NB4 (cell line): Measurements from ENCODE around the gene UNC119B.
A peak's percentile ranks its signal among the peaks of the same experiment; 100 is the strongest.

Experiments used
- DNase-seq: peaks from one replicate; pipeline ENCODE4 v3.0.0; 2010; ENCODE audit warnings: low read depth
- H3K4me3 ChIP-seq: one replicate; pipeline ENCODE4 v1.5.1; 2011; ENCODE audit warnings: mild to moderate bottlenecking, low read depth, low read length, moderate library complexity
- CTCF ChIP-seq: IDR thresholded peaks from one replicate; pipeline ENCODE4 v1.5.1; 2012; ENCODE audit warnings: low read depth, low read length
- MAX ChIP-seq: IDR thresholded peaks from 2 replicates; pipeline ENCODE4 v1.6.1; 2011; ENCODE audit warnings: low read depth, low read length
- MYC ChIP-seq: IDR thresholded peaks from 2 replicates; pipeline ENCODE4 v1.6.1; 2011; ENCODE audit warnings: low read depth, low read length
- POLR2A ChIP-seq: IDR thresholded peaks from 2 replicates; pipeline ENCODE4 v1.6.1; 2011; ENCODE audit warnings: mild to moderate bottlenecking; ENCODE audit not compliant: insufficient read length; ENCODE audit errors: extremely low read depth

Gene UNC119B

GRCh38 chr12:120718055-120718454, 7.8 kb downstream of the UNC119B start:
- H3K4me3 ChIP-seq = no peak overlapping the region
- no peak for TF ChIP-seq MAX
- TF ChIP-seq CTCF = no peak
- no peak for TF ChIP-seq MYC
- TF ChIP-seq POLR2A = no peak
- no peak for DNase-seq

DNA sequence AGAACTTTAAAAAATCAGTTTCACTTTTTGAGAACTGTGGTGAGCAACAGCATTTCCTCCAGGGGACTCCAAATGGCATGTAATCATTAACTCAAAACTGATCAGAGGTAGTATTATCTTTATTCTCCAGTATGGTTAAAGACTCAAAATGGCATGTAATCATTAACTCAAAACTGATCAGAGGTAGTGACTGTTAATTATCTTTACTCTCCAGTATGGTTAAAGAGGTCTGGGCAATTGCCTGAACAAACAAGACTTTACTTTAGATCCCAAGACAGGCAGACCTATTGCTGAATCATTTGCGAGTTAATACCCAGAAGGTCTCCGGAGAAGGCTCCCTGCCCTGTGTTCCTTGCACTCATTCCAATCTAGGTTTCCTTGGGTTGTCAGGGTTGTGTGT, 8.8 kb downstream of the UNC119B start:
- TF ChIP-seq MAX = no peak
- no peak for TF ChIP-seq MYC
- no peak for TF ChIP-seq POLR2A
- no peak for TF ChIP-seq CTCF
- no peak for DNase-seq
- H3K4me3 ChIP-seq = no peak overlapping the region

DNA sequence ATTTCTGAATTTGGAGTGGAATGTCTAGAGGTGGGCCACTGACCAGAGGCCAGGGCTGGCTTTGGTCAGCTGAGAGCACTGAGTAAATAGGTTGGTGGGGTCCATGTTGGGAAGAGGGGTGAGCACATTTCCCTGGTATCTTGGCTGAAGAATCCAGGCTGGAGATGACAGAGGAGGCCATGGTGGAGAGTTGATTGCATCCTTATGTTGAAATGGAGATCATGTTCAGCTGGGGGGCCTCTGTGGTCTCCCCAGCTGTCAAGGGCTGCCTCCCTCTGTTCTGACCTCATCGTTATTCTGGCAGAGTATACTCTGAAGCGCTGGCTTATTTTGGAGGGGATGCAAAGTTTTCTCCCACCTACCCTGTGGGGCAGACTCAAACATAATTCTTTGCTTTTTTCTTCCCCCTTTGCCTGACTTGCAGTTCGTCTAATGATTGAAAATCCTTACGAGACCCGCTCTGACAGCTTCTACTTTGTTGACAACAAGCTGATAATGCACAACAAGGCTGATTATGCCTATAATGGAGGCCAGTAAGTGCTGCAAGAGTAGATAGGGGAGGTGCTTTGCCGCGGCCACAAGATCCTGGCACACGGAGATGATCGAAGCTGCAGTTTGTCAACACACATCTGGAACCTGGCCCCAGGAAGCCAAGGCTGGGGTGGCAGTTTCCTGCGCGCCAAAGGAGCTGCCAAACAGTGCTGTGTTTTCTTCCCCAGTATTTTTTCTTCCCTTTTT, 9.4 kb downstream of the UNC119B start:
- no peak for DNase-seq
- no peak overlapping the region for H3K4me3 ChIP-seq
- TF ChIP-seq POLR2A (no peak), CTCF (no peak), MYC (no peak), MAX (no peak)

- no peak for TF ChIP-seq MYC
- no peak for TF ChIP-seq CTCF
- TF ChIP-seq MAX = no peak
- no peak for TF ChIP-seq POLR2A
- peak; percentile 64 for DNase-seq
Observed at GRCh38 chr12:120720234-120720986, 10.2 kb downstream of the UNC119B start.

DNA sequence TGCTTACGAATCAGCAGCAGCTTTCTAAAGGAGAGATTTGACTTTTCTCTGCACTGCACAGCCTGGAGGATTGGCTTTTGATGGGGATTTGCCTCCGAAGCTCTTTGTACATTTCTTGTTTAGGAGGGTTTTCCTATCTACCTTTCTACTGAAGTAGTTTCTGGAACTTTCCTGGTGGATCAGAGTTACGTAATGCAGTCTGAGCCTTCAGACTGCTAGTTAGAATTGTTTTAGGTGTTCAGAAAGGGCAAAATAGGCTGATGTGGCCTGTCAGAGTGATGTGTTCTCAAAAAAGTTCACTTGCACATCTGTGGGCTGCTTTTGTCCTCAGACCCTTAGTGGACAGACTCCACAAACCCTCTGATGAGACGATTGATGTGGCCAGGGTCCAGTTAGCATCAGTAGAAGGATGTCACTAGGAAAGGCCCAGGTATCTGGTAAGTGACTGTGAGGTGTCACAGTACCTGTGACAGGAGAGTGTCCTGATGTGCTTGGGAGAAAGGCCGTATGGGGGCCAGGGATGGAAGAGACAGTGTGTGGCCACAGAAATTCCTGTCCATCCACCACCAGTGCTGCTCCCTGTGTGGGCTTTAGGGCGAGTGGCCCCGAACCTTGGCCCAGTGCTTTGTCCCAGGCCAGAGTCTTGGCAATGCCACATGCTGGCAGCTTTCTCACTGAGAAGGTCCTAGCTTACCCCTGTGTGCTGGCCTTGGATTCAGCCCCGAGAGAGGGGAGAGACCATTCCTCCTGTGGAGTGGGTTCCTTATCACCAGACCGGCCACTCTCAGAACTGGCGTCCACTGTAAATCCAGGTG, 10.9 kb downstream of the UNC119B start:
- H3K4me3 ChIP-seq = no peak overlapping the region
- DNase-seq = no peak
- TF ChIP-seq CTCF (no peak), MAX (no peak), MYC (no peak), POLR2A (no peak)

More at GRCh38 chr12:120720234-120720986, 10.2 kb downstream of the UNC119B start:
- no peak overlapping the region for H3K4me3 ChIP-seq
